ENCODE data around the gene SENP8.
"Not testable (repeated sequence)": the region's sequence is repeated elsewhere in the genome, so short reads cannot be mapped to it uniquely, and the experiment has no call there.

SENP8 gene

GRCh38 chr15:72170691-72171090 lies 52.5 kb downstream of the SENP8 start:
- no peak for DNase-seq
- TF ChIP-seq CTCF (IDR thresholded peaks at IDR 0.05; ENCODE audit: low read depth, low read length, missing control alignments) = no peak
- in situ Hi-C loops (cut with HindIII; ENCODE audit: low pct_ligation_motif_present, low sequenced_read_pairs) = no loop called here
- Histone ChIP-seq H3K27me3 (replicated peaks) (peaks cover 4% of the 10 kb centered on the region), H3K36me3 (replicated peaks) (no peaks in the 10 kb centered on the region), H3K27ac (no peak overlapping the region), H3K4me3 (ENCODE audit: low read depth, low read length) (no peak overlapping the region)

GRCh38 chr15:72171978-72172377 lies 53.8 kb downstream of the SENP8 start:
- H3K36me3 ChIP-seq (replicated peaks); H3K4me3 ChIP-seq (ENCODE audit: low read depth, low read length); in situ Hi-C loops (cut with HindIII; ENCODE audit: low pct_ligation_motif_present, low sequenced_read_pairs); DNase-seq; H3K27me3 ChIP-seq (replicated peaks); H3K27ac ChIP-seq: not testable (repeated sequence)

GRCh38 chr15:72172796-72173195 lies 54.6 kb downstream of the SENP8 start:
- TF ChIP-seq CTCF (IDR thresholded peaks at IDR 0.05; ENCODE audit: low read depth, low read length, missing control alignments) = no peak
- H3K4me3 ChIP-seq (ENCODE audit: low read depth, low read length) = no peak overlapping the region
- H3K27ac ChIP-seq = no peak overlapping the region
- no peaks in the 10 kb centered on the region for H3K36me3 ChIP-seq (replicated peaks)
- DNase-seq = no peak
- in situ Hi-C loops (cut with HindIII; ENCODE audit: low pct_ligation_motif_present, low sequenced_read_pairs) = no loop called here
- peaks cover 4% of the 10 kb centered on the region for H3K27me3 ChIP-seq (replicated peaks)

- no peaks in the 10 kb centered on the region for H3K36me3 ChIP-seq (replicated peaks)
- no peak for TF ChIP-seq CTCF (IDR thresholded peaks at IDR 0.05; ENCODE audit: low read depth, low read length, missing control alignments)
- H3K4me3 ChIP-seq (ENCODE audit: low read depth, low read length) = no peak overlapping the region
- H3K27ac ChIP-seq = no peak overlapping the region
- peaks cover 4% of the 10 kb centered on the region for H3K27me3 ChIP-seq (replicated peaks)
- no peak for DNase-seq
- in situ Hi-C loops (cut with HindIII; ENCODE audit: low pct_ligation_motif_present, low sequenced_read_pairs) = no loop called here
Observed at GRCh38 chr15:72173401-72173800, 55.2 kb downstream of the SENP8 start.

GRCh38 chr15:72173864-72174550 lies 55.8 kb downstream of the SENP8 start:
- in situ Hi-C loops (cut with HindIII; ENCODE audit: low pct_ligation_motif_present, low sequenced_read_pairs) = no loop called here
- Histone ChIP-seq H3K27ac (no peak overlapping the region), H3K27me3 (replicated peaks) (peaks cover 4% of the 10 kb centered on the region), H3K4me3 (ENCODE audit: low read depth, low read length) (no peak overlapping the region), H3K36me3 (replicated peaks) (no peaks in the 10 kb centered on the region)
- DNase-seq = no peak
- TF ChIP-seq CTCF (IDR thresholded peaks at IDR 0.05; ENCODE audit: low read depth, low read length, missing control alignments) = no peak

- in situ Hi-C loops (cut with HindIII; ENCODE audit: low pct_ligation_motif_present, low sequenced_read_pairs) = no loop called here
- Histone ChIP-seq H3K4me3 (ENCODE audit: low read depth, low read length) (no peak overlapping the region), H3K27ac (no peak overlapping the region), H3K36me3 (replicated peaks) (no peaks in the 10 kb centered on the region), H3K27me3 (replicated peaks) (peaks cover 4% of the 10 kb centered on the region)
- no peak for TF ChIP-seq CTCF (IDR thresholded peaks at IDR 0.05; ENCODE audit: low read depth, low read length, missing control alignments)
- no peak for DNase-seq
Observed at GRCh38 chr15:72174551-72175165, 56.5 kb downstream of the SENP8 start.

Measured in brain microvascular endothelial cell (primary cell).